ENCODE measurements around the gene PLSCR5. TPM values are rescaled to one million over a fixed set of nuclear protein-coding genes. Genes with fewer than 3 reads are reported as not detected.

PLSCR5 gene
- total and polyA plus RNA-seq, 4 donors = not detected

DNA sequence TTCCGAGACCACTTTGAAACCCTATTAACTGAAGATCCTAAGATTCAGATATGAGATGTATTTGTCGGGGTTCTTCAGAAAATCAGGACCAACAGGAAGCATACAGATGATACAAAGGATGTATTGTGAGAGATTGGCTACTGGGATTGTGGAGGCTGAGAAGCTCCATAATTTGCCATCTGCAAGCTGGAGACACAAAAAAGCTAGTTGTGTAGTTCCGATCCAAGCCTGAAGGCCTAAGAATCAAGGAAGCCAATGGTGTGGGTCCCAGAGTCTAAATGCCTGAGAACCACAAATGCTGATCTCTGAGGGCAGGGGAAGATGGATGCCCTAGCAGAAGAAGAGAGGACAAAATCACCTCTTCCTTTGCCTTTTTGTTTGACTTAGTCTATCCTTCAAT is 49.8 kb downstream of the PLSCR5 start:
- WGBS, 2 donors = 98 to 100% methylated on average over 3 of the region's 3 CpGs
- Histone ChIP-seq H3K36me3 (ENCODE audit: control insufficient read depth in 1 of 2, insufficient read depth in 2 of 2, low read length in 1 of 2) (no peaks in the 10 kb centered on the region), H3K9me3 (ENCODE audit: control insufficient read depth, low read length) (no peaks in the 10 kb centered on the region), H3K4me3 (ENCODE audit: low read length in 2 of 2) (no peak overlapping the region), H3K27me3 (ENCODE audit: control insufficient read depth in 1 of 2, insufficient read depth in 2 of 2, low read length in 1 of 2) (no peaks in the 10 kb centered on the region), H3K4me1 (ENCODE audit: control insufficient read depth in 1 of 2, insufficient read depth in 2 of 2, low read length in 2 of 2) (no peaks in the 10 kb centered on the region), H3K27ac (ENCODE audit: low read depth in 1 of 2, low read length in 2 of 2) (no peak overlapping the region)
- ATAC-seq (ENCODE audit: low FRiP score) (no peak), DNase-seq (no peak)
- intact Hi-C loops (cut with DNase I) = no loop called here

DNA sequence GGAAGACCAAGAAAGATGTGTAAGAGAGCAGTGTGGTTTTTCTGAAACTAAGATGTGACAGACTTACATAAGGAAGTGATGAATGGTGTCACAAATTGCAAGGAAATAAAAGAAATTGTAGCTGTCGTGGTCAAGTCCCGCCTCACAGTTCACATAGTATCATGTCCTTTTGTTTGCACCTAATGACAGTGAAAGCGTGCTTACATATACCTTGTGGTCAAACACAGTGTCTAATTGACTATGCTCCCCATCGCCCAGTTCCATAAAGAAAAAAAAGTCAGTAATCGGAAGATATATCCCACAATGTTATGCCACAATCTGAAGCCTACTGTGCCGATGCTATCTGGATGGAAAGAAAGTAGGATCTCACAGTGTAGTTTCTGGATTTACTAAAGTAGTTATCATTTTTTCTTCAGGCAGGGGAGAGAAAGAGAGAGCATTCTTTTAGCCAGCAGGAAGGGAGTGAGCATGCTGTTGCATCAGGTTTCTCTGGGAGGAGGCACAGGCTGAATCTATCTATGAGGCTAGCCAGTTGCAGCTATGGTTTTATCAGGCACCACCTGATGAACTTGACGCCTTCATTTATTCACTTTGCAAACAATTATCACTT is 50.9 kb downstream of the PLSCR5 start:
- no peak for ATAC-seq (ENCODE audit: low FRiP score)
- Histone ChIP-seq H3K36me3 (ENCODE audit: control insufficient read depth in 1 of 2, insufficient read depth in 2 of 2, low read length in 1 of 2) (no peaks in the 10 kb centered on the region), H3K4me3 (ENCODE audit: low read length in 2 of 2) (no peak overlapping the region), H3K27ac (ENCODE audit: low read depth in 1 of 2, low read length in 2 of 2) (no peak overlapping the region), H3K4me1 (ENCODE audit: control insufficient read depth in 1 of 2, insufficient read depth in 2 of 2, low read length in 2 of 2) (no peaks in the 10 kb centered on the region), H3K9me3 (ENCODE audit: control insufficient read depth, low read length) (no peaks in the 10 kb centered on the region), H3K27me3 (ENCODE audit: control insufficient read depth in 1 of 2, insufficient read depth in 2 of 2, low read length in 1 of 2) (no peaks in the 10 kb centered on the region)
- no peak for DNase-seq
- intact Hi-C loops (cut with DNase I) = no loop called here
- 93% methylated on average over 7 of the region's 7 CpGs for WGBS, 2 donors

GRCh38 chr3:146550743-146551510 is 54.2 kb downstream of the PLSCR5 start:
- no peaks in the 10 kb centered on the region for H3K27me3 ChIP-seq (ENCODE audit: control insufficient read depth in 1 of 2, insufficient read depth in 2 of 2, low read length in 1 of 2)
- no peak overlapping the region for H3K27ac ChIP-seq (ENCODE audit: low read depth in 1 of 2, low read length in 2 of 2)
- no peaks in the 10 kb centered on the region for H3K9me3 ChIP-seq (ENCODE audit: control insufficient read depth, low read length)
- ATAC-seq (ENCODE audit: low FRiP score) = no peak
- H3K36me3 ChIP-seq (ENCODE audit: control insufficient read depth in 1 of 2, insufficient read depth in 2 of 2, low read length in 1 of 2) = no peaks in the 10 kb centered on the region
- DNase-seq = no peak
- intact Hi-C loops (cut with DNase I) = no loop called here
- no peak overlapping the region for H3K4me3 ChIP-seq (ENCODE audit: low read length in 2 of 2)
- H3K4me1 ChIP-seq (ENCODE audit: control insufficient read depth in 1 of 2, insufficient read depth in 2 of 2, low read length in 2 of 2) = no peaks in the 10 kb centered on the region
- WGBS, 2 donors = 87 to 89% methylated on average over 5 of the region's 5 CpGs

GRCh38 chr3:146550070-146550615 is 55.0 kb downstream of the PLSCR5 start:
- Histone ChIP-seq H3K36me3 (ENCODE audit: control insufficient read depth in 1 of 2, insufficient read depth in 2 of 2, low read length in 1 of 2) (no peaks in the 10 kb centered on the region), H3K27ac (ENCODE audit: low read depth in 1 of 2, low read length in 2 of 2) (no peak overlapping the region), H3K4me3 (ENCODE audit: low read length in 2 of 2) (peak overlapping the region; percentile 14 to 54), H3K9me3 (ENCODE audit: control insufficient read depth, low read length) (no peaks in the 10 kb centered on the region), H3K4me1 (ENCODE audit: control insufficient read depth in 1 of 2, insufficient read depth in 2 of 2, low read length in 2 of 2) (no peaks in the 10 kb centered on the region), H3K27me3 (ENCODE audit: control insufficient read depth in 1 of 2, insufficient read depth in 2 of 2, low read length in 1 of 2) (no peaks in the 10 kb centered on the region)
- no peak for DNase-seq
- no peak for ATAC-seq (ENCODE audit: low FRiP score)
- intact Hi-C loops (cut with DNase I) = no loop called here

DNA sequence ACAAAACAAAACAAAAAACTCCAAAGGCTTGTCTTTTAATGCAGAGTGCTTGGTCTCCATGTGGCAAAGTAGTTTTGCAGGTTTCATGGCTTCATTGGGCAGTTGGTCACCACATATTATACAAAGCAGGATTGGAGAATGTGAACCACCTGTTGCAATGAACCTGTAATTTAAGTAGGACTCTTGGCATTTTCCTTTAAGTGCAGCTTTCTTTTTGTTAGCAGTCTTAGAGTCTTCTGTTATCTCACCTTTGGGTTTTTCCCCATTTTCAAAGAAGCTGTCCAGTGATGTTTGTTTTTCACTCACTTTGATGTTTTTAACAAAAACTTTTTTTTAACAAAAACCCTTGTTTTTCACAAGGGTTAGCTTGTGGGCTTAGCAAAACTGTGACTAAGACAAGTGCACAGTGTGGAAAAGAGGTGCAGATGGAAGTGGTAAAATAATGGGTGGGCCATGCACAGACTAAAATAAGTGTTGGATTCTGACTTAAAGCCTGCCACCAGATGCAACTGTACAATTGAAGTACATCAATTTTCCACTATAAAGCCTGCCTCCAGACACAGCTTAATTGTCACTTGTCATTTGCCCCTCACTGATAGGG is 57.8 kb downstream of the PLSCR5 start:
- H3K27ac ChIP-seq (ENCODE audit: low read depth in 1 of 2, low read length in 2 of 2) = no peak overlapping the region
- H3K4me1 ChIP-seq (ENCODE audit: control insufficient read depth in 1 of 2, insufficient read depth in 2 of 2, low read length in 2 of 2) = no peaks in the 10 kb centered on the region
- DNase-seq (no peak), ATAC-seq (ENCODE audit: low FRiP score) (no peak)
- intact Hi-C loops (cut with DNase I) = no loop called here
- H3K4me3 ChIP-seq (ENCODE audit: low read length in 2 of 2) = no peak overlapping the region
- no peaks in the 10 kb centered on the region for H3K36me3 ChIP-seq (ENCODE audit: control insufficient read depth in 1 of 2, insufficient read depth in 2 of 2, low read length in 1 of 2)
- no peaks in the 10 kb centered on the region for H3K9me3 ChIP-seq (ENCODE audit: control insufficient read depth, low read length)
- no peaks in the 10 kb centered on the region for H3K27me3 ChIP-seq (ENCODE audit: control insufficient read depth in 1 of 2, insufficient read depth in 2 of 2, low read length in 1 of 2)

- intact Hi-C loops (cut with DNase I) = no loop called here
- no peaks in the 10 kb centered on the region for H3K9me3 ChIP-seq (ENCODE audit: control insufficient read depth, low read length)
- no peaks in the 10 kb centered on the region for H3K27me3 ChIP-seq (ENCODE audit: control insufficient read depth in 1 of 2, insufficient read depth in 2 of 2, low read length in 1 of 2)
- no peaks in the 10 kb centered on the region for H3K4me1 ChIP-seq (ENCODE audit: control insufficient read depth in 1 of 2, insufficient read depth in 2 of 2, low read length in 2 of 2)
- ATAC-seq (ENCODE audit: low FRiP score) (no peak), DNase-seq (no peak)
- WGBS, 2 donors = 81 to 87% methylated on average over 1 of the region's 1 CpG
- H3K27ac ChIP-seq (ENCODE audit: low read depth in 1 of 2, low read length in 2 of 2) = no peak overlapping the region
- H3K4me3 ChIP-seq (ENCODE audit: low read length in 2 of 2) = no peak overlapping the region
- no peaks in the 10 kb centered on the region for H3K36me3 ChIP-seq (ENCODE audit: control insufficient read depth in 1 of 2, insufficient read depth in 2 of 2, low read length in 1 of 2)
These were observed 58.7 kb downstream of the PLSCR5 start for GRCh38 chr3:146546366-146546965.

DNA sequence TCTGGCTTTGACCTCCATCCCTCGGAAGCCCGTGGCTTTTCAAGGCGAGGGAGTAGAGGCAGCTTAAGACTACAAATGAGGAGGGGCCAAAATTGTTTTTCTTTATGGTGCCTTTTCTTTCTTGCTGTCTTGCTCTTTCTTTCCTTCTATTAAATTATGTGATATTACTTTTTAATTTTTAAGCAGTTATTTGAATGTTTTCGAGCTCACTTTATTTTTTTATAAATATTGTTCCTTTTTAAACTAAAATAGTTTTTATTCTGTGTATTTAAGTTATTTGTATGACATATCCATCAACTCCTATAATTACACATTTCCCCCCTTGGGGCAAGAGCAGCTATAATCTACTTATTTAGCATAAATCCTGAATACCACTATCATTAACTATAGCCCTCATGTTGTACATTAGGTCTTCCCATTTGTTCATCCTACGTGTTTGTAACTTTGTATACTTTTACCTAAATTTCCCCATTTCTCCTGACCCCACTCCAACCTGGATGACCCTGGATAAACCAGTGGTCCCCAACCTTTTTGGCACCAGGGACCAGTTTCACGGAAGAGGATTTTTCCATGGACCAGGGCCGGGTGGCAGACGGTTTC is 60.1 kb downstream of the PLSCR5 start:
- Histone ChIP-seq H3K27me3 (ENCODE audit: control insufficient read depth in 1 of 2, insufficient read depth in 2 of 2, low read length in 1 of 2) (no peaks in the 10 kb centered on the region), H3K4me3 (ENCODE audit: low read length in 2 of 2) (peak overlapping the region; percentile 61), H3K27ac (ENCODE audit: low read depth in 1 of 2, low read length in 2 of 2) (peak overlapping the region; percentile 72 to 76), H3K36me3 (ENCODE audit: control insufficient read depth in 1 of 2, insufficient read depth in 2 of 2, low read length in 1 of 2) (no peaks in the 10 kb centered on the region), H3K4me1 (ENCODE audit: control insufficient read depth in 1 of 2, insufficient read depth in 2 of 2, low read length in 2 of 2) (no peaks in the 10 kb centered on the region), H3K9me3 (ENCODE audit: control insufficient read depth, low read length) (no peaks in the 10 kb centered on the region)
- DNase-seq = no peak
- intact Hi-C loops (cut with DNase I) = no loop called here
- no peak for ATAC-seq (ENCODE audit: low FRiP score)
- 57% methylated on average over 8 of the region's 8 CpGs for WGBS, 2 donors

- no peaks in the 10 kb centered on the region for H3K9me3 ChIP-seq (ENCODE audit: control insufficient read depth, low read length)
- intact Hi-C loops (cut with DNase I) = no loop called here
- peak within 1 kb of the TSS; percentile 72 to 76 for H3K27ac ChIP-seq (ENCODE audit: low read depth in 1 of 2, low read length in 2 of 2)
- H3K36me3 ChIP-seq (ENCODE audit: control insufficient read depth in 1 of 2, insufficient read depth in 2 of 2, low read length in 1 of 2) = no peaks in the 10 kb centered on the region
- peak within 1 kb of the TSS; percentile 61 for H3K4me3 ChIP-seq (ENCODE audit: low read length in 2 of 2)
- DNase-seq (peak; percentile 97 to 98), ATAC-seq (ENCODE audit: low FRiP score) (peak; percentile 94)
- WGBS, 2 donors = 1% methylated on average over 48 to 51 of the region's 51 CpGs
- H3K4me1 ChIP-seq (ENCODE audit: control insufficient read depth in 1 of 2, insufficient read depth in 2 of 2, low read length in 2 of 2) = no peaks in the 10 kb centered on the region
- no peaks in the 10 kb centered on the region for H3K27me3 ChIP-seq (ENCODE audit: control insufficient read depth in 1 of 2, insufficient read depth in 2 of 2, low read length in 1 of 2)
These were observed 60.9 kb downstream of the PLSCR5 start, which contains the start of gene PLSCR1 for GRCh38 chr3:146544002-146544928. Gene PLSCR1 (minus strand): TSS chr3:146544607. CDS start chr3:146536552, 8,055 bp downstream.

Measured in aorta (tissue), 5 donors.